Mesendoderm (in vitro differentiated cells): ENCODE results near the gene LONRF3.

Experiments used
- DNase-seq: peaks from one replicate; pipeline ENCODE4 v3.0.0; 2013
- H2AK5ac ChIP-seq: 2 replicates; pipeline ENCODE4 v1.6.1; 2013; ENCODE audit warnings: low read length, inconsistent platforms
- H2BK120ac ChIP-seq: 2 replicates; pipeline ENCODE4 v1.6.1; 2013; ENCODE audit warnings: low read depth, mild to moderate bottlenecking, low read length, moderate library complexity, mixed read lengths
- H2BK15ac ChIP-seq: replicated peaks from 2 replicates; pipeline ENCODE4 v1.6.1; 2013; ENCODE audit warnings: low read depth, mild to moderate bottlenecking, moderate library complexity
- H2BK5ac ChIP-seq: 2 replicates; pipeline ENCODE4 v1.6.1; 2013; ENCODE audit warnings: low read length, inconsistent platforms
- H3K18ac ChIP-seq: 2 replicates; pipeline ENCODE4 v1.6.1; 2013; ENCODE audit warnings: mild to moderate bottlenecking, low read length, mixed read lengths
- H3K23ac ChIP-seq: one replicate; pipeline ENCODE4 v1.6.1; 2013; ENCODE audit warnings: low read length
- H3K27ac ChIP-seq: 2 replicates; pipeline ENCODE4 v1.5.1; 2013; ENCODE audit warnings: low read depth, mild to moderate bottlenecking, inconsistent platforms, low read length, moderate library complexity
- H3K27me3 ChIP-seq: 2 replicates; pipeline ENCODE4 v1.6.1; 2013; ENCODE audit warnings: low read length, control low read depth, mild to moderate bottlenecking, inconsistent platforms; ENCODE audit not compliant: insufficient read depth, poor library complexity
- H3K36me3 ChIP-seq: 2 replicates; pipeline ENCODE4 v1.6.1; 2013; ENCODE audit warnings: low read length, inconsistent platforms; ENCODE audit not compliant: control insufficient read depth, insufficient read depth
- H3K4ac ChIP-seq: one replicate; pipeline ENCODE4 v1.6.1; 2013; ENCODE audit warnings: low read depth, mild to moderate bottlenecking, low read length, moderate library complexity
- H3K4me1 ChIP-seq: 2 replicates; pipeline ENCODE4 v1.6.1; 2013; ENCODE audit warnings: low read depth, low read length, inconsistent platforms; ENCODE audit not compliant: control insufficient read depth
- H3K4me2 ChIP-seq: 2 replicates; pipeline ENCODE4 v1.6.1; 2013; ENCODE audit warnings: low read length
- H3K4me3 ChIP-seq: 2 replicates; pipeline ENCODE4 v1.5.1; 2013; ENCODE audit warnings: mild to moderate bottlenecking, low read length
- H3K56ac ChIP-seq: one replicate; pipeline ENCODE4 v1.6.1; 2013; ENCODE audit warnings: low read length
- H3K79me1 ChIP-seq: 2 replicates; pipeline ENCODE4 v1.6.1; 2013; ENCODE audit warnings: low read length, inconsistent platforms
- H3K79me2 ChIP-seq: 2 replicates; pipeline ENCODE4 v1.6.1; 2013; ENCODE audit warnings: mild to moderate bottlenecking, low read length; ENCODE audit not compliant: control insufficient read depth, insufficient read depth
- H3K9ac ChIP-seq: 2 replicates; pipeline ENCODE4 v1.6.1; 2013; ENCODE audit warnings: low read length, inconsistent platforms
- H4K5ac ChIP-seq: one replicate; pipeline ENCODE4 v1.6.1; 2013; ENCODE audit warnings: low read length
- H4K8ac ChIP-seq: one replicate; pipeline ENCODE4 v1.6.1; 2013; ENCODE audit warnings: low read depth, mild to moderate bottlenecking, control low read depth, low read length, moderate library complexity
- WGBS: extraction: QIAGEN DNeasy Blood & Tissue Kit; methylation state at CpG from one replicate; pipeline ENCODE4 v1.1.7; 2013; ENCODE audit warnings: low lambda C conversion rate, missing lambda C conversion rate; ENCODE audit not compliant: insufficient coverage; ENCODE audit errors: extremely low coverage; 5-methylcytosine and 5-hydroxymethylcytosine counted together

The LONRF3 gene

GRCh38 chrX:118968031-118968430 is 6.4 kb upstream of the LONRF3 start:
- Histone ChIP-seq H3K79me1 (no peaks in the 10 kb centered on the region), H3K79me2 (no peaks in the 10 kb centered on the region), H3K4me1 (no peaks in the 10 kb centered on the region), H3K27ac (no peak overlapping the region), H3K4me2 (no peak overlapping the region), H3K27me3 (peaks cover 8% of the 10 kb centered on the region), H3K4ac (no peak overlapping the region), H4K5ac (no peak overlapping the region), H2BK15ac (no peak overlapping the region), H2BK120ac (no peak overlapping the region), H2BK5ac (no peak overlapping the region), H3K4me3 (no peak overlapping the region), H3K9ac (no peak overlapping the region), H2AK5ac (no peak overlapping the region), H3K36me3 (no peaks in the 10 kb centered on the region), H3K23ac (no peak overlapping the region), H3K56ac (no peak overlapping the region), H3K18ac (no peak overlapping the region), H4K8ac (no peak overlapping the region)
- DNase-seq = no peak
- no CpG with 5 or more reads among the region's 8 CpGs for whole genome bisulfite sequencing

DNA sequence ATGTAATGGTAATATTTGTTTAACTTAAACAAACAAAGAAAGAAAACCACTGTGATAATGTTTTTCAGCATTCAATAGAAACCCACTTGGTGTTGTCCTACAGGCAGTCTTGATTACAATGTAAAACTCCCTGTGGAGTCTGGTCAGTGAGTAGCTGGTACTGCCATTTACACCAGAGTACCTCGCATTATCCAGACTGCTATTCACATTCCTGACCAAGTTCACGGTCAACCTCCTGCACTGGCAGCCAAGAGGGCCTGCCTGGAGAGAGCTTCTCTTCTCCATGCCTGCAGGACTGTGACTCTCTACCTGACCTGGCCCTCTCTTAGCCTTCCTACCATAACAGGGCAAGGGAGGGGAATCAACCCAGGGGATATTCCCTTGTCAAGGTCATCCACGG is 2.9 kb upstream of the LONRF3 start:
- H3K4ac ChIP-seq = no peak overlapping the region
- WGBS = no CpG with 5 or more reads among the region's 3 CpGs
- H3K4me1 ChIP-seq = no peaks in the 10 kb centered on the region
- H2BK5ac ChIP-seq = no peak overlapping the region
- H3K9ac ChIP-seq = no peak overlapping the region
- no peak overlapping the region for H4K5ac ChIP-seq
- no peak overlapping the region for H3K4me2 ChIP-seq
- H3K79me2 ChIP-seq = no peaks in the 10 kb centered on the region
- H2BK120ac ChIP-seq = no peak overlapping the region
- peak; percentile 36 for DNase-seq
- no peak overlapping the region for H2AK5ac ChIP-seq
- no peak overlapping the region for H3K23ac ChIP-seq
- no peak overlapping the region for H4K8ac ChIP-seq
- H3K36me3 ChIP-seq = no peaks in the 10 kb centered on the region
- H3K4me3 ChIP-seq = no peak overlapping the region
- no peak overlapping the region for H3K18ac ChIP-seq
- peaks cover 26% of the 10 kb centered on the region for H3K27me3 ChIP-seq
- no peak overlapping the region for H3K27ac ChIP-seq
- no peak overlapping the region for H2BK15ac ChIP-seq
- H3K79me1 ChIP-seq = no peaks in the 10 kb centered on the region
- no peak overlapping the region for H3K56ac ChIP-seq

GRCh38 chrX:118973389-118974087 is 880 bp upstream of the LONRF3 start:
- no peak overlapping the region for H3K4me2 ChIP-seq
- H2AK5ac ChIP-seq = no peak overlapping the region
- no peak overlapping the region for H4K8ac ChIP-seq
- H3K18ac ChIP-seq = no peak overlapping the region
- no peak overlapping the region for H3K56ac ChIP-seq
- no peak overlapping the region for H3K4me3 ChIP-seq
- no peak overlapping the region for H3K9ac ChIP-seq
- no CpG with 5 or more reads among the region's 43 CpGs for WGBS
- no peak overlapping the region for H3K4ac ChIP-seq
- H2BK120ac ChIP-seq = no peak overlapping the region
- H3K23ac ChIP-seq = no peak overlapping the region
- no peaks in the 10 kb centered on the region for H3K4me1 ChIP-seq
- H3K36me3 ChIP-seq = no peaks in the 10 kb centered on the region
- no peak overlapping the region for H2BK15ac ChIP-seq
- H3K79me1 ChIP-seq = no peaks in the 10 kb centered on the region
- no peak overlapping the region for H3K27ac ChIP-seq
- no peak overlapping the region for H2BK5ac ChIP-seq
- no peak for DNase-seq
- no peak overlapping the region for H4K5ac ChIP-seq
- H3K27me3 ChIP-seq = peaks cover 31% of the 10 kb centered on the region
- no peaks in the 10 kb centered on the region for H3K79me2 ChIP-seq

GRCh38 chrX:118974908-118975671 is 672 bp downstream of the LONRF3 start:
- Histone ChIP-seq H3K4ac (no peak overlapping the region), H4K8ac (no peak overlapping the region), H3K23ac (no peak overlapping the region), H2BK15ac (no peak overlapping the region), H3K79me1 (no peaks in the 10 kb centered on the region), H3K18ac (no peak overlapping the region), H2BK5ac (no peak overlapping the region), H3K56ac (peak overlapping the region; percentile 34), H3K4me2 (peak overlapping the region; percentile 25), H3K27me3 (peaks cover 30% of the 10 kb centered on the region), H2BK120ac (no peak overlapping the region), H3K36me3 (no peaks in the 10 kb centered on the region), H3K79me2 (no peaks in the 10 kb centered on the region), H3K27ac (no peak overlapping the region), H3K4me3 (no peak overlapping the region), H3K4me1 (no peaks in the 10 kb centered on the region), H3K9ac (no peak overlapping the region), H4K5ac (no peak overlapping the region), H2AK5ac (no peak overlapping the region)
- peak; percentile 67 for DNase-seq
- no CpG with 5 or more reads among the region's 82 CpGs for WGBS

DNA sequence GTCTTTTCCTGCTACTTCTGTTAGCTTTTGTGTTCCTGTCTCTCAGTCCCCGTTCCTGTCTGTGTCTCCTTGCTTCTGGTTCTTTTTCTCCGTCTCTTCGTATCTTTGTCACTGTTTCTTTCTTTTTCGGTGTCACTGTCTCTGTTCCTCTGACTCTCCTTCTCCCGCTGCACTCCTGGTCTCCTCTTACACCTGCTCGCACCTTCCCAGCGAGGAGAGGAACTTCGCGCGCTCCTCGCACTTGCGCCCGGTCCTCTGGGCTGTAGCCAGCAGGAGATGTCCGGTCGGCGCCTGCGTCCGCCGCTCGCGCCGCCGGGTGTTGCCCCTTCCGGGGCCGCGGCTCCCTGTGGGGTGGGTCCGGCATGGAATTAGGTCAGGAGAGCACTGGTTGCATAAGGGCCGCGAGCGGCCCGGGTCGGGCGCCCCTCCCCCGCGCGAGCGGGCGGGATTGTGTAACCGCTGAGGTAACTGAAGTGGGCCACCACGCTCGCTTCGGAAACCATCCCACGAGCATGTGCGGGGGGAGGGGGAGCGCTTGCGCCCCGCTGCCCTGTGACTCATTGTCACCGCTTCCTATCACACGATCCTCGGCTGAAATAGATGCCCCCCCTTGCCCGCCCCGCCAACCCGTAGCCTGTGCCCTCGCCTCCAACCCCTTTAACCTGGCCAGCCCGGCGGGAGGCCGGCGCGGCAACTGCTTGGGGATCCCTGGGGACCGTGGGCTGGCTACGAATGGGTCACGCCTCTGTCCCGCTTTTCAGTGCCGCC is 1.6 kb downstream of the LONRF3 start:
- H3K23ac ChIP-seq = no peak overlapping the region
- H3K79me2 ChIP-seq = no peaks in the 10 kb centered on the region
- no peak overlapping the region for H2BK120ac ChIP-seq
- H3K9ac ChIP-seq = no peak overlapping the region
- no peak overlapping the region for H2BK5ac ChIP-seq
- DNase-seq = peak; percentile 21
- H3K79me1 ChIP-seq = no peaks in the 10 kb centered on the region
- H2AK5ac ChIP-seq = no peak overlapping the region
- no peaks in the 10 kb centered on the region for H3K4me1 ChIP-seq
- peak overlapping the region; percentile 42 for H3K56ac ChIP-seq
- H3K4me2 ChIP-seq = peak overlapping the region; percentile 9
- peak overlapping the region; percentile 35 for H3K18ac ChIP-seq
- H2BK15ac ChIP-seq = no peak overlapping the region
- H4K8ac ChIP-seq = no peak overlapping the region
- H3K36me3 ChIP-seq = no peaks in the 10 kb centered on the region
- no peak overlapping the region for H3K27ac ChIP-seq
- H3K27me3 ChIP-seq = peaks cover 30% of the 10 kb centered on the region
- no peak overlapping the region for H3K4me3 ChIP-seq
- H4K5ac ChIP-seq = no peak overlapping the region
- no peak overlapping the region for H3K4ac ChIP-seq
- no CpG with 5 or more reads among the region's 64 CpGs for WGBS
